T-helper 22 cell (primary cell): Measurements from ENCODE around the gene SIKE1.
"Not testable (repeated sequence)": the region's sequence is repeated elsewhere in the genome, so short reads cannot be mapped to it uniquely, and the experiment has no call there.

Experiments
- DNase-seq: peaks from one replicate; pipeline ENCODE4 v3.0.0-alpha.2; 2020; ENCODE audit warnings: low read depth

The SIKE1 gene

DNA sequence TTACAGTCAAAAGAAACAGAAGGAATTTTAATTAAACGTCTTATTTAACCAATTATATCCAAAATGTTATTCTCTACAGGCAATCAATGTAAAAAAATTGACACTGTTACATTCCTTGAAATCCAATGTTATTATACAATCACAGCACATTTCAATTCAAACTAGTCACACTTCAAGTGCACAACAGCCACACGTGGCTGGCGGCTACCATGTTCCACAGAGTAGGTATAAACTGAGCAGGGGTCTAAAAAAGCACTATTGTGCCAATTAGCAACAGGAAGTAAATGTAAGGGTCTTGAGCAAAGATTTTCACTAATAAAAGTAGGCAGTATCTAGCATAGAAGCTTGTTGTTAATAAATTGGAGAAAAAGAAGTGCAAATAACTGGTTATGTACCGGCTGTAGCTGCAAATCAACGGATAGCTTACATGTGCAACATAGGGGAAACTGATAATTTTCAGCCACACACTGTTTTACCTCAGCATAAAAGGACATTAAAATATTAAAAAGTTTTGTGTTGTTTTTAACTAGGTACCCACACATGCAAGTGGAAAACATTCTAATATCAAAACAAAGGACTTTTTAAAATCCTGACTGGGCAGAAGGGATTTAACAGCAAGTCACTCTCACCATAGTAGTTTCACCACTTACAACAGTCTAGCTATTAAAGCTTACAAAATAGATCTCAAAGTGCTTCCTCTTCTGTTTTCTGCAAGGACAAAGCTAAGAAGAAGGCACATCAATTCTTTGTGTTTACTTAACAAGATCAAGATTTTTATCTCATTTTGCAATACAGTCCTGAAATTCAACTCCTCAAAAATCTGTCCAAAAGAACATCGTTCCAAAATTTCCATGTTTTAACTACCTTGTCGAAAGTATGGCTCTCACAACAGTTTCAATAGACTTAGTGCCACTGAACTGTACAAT lies 25.2 kb downstream of the SIKE1 start:
- DNase-seq: no peak

DNA sequence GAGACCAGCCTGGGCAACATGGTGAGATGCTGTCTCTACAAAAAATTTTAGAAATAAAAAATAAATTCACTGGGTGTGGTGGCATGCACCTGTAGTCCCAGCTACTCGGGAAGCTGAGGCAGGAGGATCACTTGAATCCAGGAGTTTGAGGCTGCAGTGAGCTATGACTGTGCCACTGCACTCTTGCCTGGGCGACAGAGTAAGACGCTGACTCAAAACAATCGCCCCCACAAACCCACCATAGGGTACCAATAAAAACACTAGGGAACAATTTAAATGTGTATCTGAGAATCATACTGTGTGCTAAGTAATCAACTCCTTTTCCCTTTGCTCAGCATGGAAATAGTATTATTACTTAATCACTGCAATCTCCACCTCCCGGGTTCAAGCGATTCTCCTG lies 26.8 kb downstream of the SIKE1 start:
- DNase-seq: not testable (repeated sequence)

DNA sequence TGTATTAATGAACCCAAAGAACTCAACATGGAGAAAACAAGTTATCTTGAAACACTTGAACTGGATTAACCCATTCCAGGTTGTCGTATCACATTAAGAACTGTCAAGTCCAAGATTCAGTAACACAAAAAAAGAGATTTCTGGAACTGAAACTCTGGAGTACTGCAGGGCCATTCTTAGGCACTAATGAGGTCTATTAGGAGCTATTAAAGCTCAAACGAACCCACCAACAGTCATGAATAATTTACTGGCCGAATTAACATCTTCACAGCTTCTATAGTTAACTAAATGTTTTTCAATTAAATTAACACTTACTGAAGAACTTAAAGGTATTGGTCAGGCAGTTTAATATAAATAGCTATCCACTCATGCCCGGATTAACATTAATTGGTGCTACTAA lies 27.3 kb downstream of the SIKE1 start:
- DNase-seq: no peak

DNA sequence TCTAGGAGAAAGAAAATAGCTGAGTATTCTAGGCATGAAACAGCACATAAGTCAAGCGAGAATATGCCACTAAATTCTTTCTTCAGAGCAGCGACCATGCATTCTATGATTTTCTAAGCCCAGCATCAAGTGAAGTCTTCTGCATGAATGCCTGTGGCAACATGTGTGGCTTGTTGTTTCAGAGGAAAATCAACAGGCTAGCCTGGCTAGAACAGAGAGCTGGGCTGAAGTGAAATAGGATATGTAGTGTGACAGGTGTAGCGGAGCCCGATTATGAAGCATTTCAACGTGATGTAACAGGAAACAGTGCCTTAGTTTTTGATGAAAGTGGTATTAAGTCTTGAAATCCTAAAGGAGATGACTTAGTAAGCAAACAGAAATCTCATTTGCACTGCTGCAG lies 29.7 kb downstream of the SIKE1 start:
- no peak for DNase-seq

DNA sequence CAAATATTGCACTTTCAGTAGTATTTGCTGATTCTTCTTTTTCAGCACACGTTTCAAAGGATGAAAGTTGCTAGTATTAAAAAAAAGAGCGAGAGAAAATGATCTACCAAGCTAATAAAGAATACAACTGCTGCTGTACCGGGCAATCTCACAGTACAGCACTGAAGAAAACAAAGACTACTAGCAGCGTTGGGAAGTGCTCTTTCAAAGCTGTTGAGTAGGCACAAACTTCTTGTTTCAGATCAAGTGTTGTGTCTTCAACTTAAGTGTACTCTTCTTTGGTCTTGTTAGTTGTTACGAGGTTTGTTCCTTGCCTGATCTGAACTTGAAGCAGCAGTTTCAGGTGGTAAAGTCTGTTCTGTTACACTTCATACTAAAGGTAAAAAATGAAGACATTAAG lies 30.6 kb downstream of the SIKE1 start:
- no peak for DNase-seq

DNA sequence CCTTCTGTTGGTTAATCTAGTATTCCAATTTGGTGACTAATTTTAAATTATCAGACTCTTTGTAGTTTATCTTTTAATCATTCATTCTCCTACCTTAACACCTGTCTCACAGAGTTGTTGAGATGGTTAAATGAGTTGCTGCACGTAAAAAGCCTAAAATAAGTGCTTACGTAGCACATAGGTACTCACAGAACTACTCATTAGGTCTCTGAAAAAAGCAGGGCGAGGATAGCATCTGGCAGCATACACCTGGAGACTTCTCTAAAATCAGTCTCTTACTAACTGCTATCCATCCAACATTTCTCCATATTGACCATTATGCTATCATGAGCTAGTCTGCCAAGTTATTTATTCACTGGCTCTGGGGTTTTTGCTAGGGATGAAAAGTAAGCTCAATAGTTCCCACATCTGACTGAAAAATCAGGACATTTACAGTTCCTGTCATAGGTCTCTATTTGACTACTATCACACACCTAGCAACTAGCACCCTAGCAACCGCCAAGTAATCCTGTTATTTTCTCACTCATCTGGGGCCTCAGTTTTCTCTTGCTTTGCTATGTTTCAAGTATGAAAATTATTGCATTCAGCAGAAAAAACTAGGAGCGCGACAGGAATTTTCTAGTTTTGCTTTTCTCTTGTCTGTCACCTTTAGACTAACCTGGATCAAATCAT lies 33.9 kb downstream of the SIKE1 start:
- no peak for DNase-seq

DNA sequence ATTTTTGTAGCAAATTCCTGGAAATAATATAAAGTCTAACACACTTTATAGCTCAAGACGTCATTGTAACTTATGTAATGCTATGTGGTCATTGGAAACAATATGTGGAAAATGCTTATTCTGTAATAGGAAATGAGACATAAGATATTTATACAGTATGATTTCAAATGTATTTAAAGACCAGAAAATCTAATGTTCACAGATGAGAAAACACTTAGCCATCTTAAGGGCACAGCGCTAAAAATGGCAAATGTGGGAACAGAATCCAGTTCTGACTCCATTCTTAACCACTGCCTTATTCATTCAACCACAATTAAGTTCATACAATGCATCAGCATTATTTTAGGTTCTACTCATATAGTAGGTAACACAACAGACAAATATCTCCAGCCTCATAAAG lies 35.2 kb downstream of the SIKE1 start:
- no peak for DNase-seq

DNA sequence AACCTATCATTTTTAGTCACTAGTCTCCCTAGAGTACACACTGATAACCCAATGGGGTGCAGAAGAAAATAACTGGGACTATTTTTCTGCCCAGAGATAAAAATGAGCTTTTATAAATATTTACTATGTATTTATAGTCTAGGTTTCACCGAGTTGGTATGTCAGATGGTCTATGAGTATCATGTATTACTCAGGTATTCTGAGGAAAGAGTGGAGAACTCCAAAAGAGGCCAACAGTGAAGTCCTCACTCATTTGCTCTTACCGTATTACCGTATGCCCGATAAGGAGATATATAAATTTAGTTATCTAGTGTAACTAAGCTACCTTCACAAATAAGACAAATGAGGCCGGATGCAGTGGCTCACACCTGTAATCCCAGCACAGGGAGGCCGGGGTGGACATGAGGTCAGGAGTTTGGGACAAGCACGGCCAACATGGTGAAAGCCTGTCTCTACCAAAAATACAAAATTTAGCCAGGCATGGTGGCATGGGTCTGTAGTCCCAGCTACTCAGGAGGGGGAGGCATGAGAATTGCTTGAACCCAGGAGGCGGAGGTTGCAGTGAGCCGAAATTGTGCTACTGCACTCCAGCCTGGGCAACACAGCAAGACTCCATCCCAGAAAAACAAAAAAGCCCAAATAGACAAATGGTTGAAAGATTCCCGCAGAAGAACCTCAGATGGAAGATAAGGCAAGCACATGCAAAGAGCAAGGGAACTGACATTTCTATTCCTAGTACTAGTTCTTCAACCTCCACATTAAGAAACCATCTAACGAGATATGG lies 38.3 kb downstream of the SIKE1 start:
- no peak for DNase-seq

DNA sequence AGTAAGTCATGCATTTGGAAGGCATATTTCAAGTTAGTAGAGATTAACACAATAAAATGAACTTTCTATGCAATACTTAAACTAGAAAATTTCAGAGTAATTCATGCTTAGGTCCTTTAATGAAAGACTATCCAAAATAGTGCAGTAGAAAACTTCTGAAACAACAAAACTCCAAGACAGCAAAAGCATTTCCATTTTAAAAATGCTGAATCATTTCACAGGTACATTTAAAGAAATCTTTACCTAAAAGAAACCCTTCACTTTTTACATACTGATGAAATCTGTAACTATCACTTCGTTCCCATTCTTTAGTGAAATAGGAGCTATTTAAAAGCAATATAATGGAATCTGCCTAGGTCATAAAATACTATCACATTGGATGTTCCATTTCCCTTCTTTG lies 40.2 kb downstream of the SIKE1 start:
- DNase-seq: no peak

DNA sequence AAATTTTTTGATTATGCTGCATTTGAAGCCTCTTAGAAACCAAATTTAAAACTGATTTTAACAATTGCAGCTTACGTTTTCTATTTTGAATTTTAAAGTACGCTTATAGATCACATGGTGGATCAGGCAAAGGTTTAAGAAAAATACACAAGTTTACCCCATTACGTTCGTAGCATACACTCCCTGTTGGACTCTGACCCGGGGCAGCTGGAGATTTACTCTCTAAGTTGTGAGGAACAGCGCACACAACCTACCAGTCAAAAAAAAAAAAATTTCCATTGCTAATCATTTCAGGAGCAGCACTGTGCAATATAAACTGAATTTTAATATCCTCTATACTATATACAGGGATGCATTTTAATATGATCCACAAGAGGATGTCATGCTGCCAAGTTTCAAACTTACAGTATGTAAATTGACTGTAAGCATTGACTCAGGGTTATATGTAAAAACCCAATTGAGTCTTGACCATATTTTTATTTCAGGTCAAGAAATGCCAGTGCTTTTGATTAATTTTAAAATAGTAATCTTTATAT lies 43.1 kb downstream of the SIKE1 start:
- DNase-seq: no peak

DNA sequence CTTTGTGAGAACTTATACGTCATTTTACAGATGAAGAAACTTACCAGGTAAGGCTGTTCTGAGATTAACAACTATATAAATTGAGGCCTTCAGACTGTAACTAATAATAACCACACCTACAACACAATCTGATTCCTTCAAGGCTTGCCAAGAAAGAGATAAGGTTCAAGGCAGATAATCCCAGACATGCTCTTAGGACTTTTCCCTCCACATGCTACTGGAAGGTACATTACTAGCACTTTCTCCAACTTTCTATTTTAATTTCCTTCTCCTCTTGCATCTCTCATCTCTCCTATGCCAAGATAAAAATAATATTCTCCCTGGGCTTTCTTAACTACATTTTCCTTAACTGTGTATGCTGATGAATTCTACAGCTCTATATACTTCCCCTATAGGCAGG lies 45.0 kb downstream of the SIKE1 start:
- no peak for DNase-seq

DNA sequence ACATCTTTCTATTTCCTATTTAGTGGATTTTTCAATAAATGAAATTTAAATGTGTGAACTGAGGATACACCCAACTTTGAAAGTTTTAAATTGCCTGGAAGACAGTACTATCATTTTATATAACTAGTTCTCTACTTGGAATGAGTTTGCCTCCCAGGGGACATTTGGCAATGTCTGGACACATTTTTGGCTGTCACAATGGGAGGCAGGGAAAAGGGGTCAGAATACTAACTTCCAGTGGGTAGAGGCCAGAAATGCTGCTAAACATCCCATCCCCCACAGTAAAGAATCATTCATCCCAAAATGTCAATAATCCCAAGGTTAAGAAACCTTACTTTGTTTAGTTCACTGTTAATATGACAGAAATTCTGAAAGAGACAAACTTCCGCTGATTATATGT lies 50.7 kb downstream of the SIKE1 start:
- DNase-seq: no peak

DNA sequence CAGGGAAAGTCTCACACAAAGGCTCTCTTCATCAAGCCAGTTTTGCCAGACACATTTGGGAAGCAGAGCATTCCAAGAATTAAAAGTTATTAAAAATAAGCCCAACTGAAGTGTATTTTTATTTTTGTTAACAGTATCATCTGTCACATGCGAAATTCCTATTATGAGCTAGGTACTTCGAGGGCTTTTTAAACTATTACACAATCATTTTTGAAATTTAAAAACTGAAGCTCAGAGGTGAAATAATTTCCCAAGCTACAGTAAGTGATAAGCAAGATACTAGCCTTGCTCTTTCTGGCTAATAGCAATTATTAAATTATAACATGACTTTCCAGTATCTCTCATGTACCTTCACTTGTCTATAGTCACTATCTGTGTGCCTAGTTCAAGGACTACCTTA lies 51.9 kb downstream of the SIKE1 start:
- DNase-seq: no peak

DNA sequence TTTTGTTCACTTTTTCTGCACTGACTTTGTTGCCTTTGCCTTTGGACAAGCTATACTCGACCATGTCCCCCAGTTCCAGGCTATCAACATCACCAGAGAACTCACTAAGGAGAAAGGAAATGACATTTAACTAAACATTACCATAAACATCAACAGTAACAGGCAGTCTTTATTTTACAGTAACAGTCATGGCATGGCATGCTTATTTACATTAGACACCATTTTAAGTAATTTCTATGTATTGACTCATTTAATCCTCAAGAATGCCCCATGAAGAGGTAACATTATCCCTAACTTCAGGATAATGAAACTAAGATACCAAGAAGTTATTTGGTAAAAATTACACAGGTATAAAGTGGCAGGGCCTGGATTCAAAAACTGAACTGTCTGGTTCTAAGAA lies 55.3 kb downstream of the SIKE1 start:
- no peak for DNase-seq

DNA sequence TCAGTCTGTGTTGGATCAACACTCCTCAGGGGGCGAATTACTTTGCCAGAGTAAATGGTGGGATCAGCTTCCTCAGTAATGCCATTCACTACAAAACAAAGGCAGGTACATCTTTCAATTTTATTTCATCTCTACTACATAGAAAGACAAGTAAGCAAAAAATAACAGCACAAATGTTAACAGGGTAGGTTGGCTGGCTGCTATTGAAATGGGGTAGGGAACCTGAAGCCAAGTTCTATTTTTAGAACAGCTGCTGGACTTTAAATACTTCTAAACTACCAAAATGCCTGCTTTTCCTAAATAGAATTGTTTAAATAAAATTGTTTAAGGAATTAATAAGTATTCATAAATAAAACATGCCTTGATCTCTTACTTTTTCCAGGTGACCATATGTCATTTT lies 56.6 kb downstream of the SIKE1 start:
- no peak for DNase-seq

DNA sequence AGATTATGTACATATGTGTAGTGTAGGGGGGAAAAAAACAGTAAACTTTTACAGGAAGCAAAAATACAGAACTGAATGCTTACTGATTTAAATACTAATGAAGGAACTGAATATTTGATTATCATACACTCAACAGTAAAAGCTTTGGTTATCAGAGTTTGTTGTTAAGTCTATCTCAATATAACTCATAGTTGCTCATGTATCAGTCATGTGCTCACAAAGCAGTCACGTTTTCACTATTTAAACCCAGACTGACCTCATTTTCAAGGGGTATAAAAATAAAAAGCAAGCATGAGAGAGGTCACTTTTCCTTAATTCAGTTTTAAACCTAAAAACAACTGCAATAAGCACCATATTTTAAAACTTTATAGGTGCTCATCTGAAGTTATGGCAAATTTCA lies 57.0 kb downstream of the SIKE1 start:
- no peak for DNase-seq

DNA sequence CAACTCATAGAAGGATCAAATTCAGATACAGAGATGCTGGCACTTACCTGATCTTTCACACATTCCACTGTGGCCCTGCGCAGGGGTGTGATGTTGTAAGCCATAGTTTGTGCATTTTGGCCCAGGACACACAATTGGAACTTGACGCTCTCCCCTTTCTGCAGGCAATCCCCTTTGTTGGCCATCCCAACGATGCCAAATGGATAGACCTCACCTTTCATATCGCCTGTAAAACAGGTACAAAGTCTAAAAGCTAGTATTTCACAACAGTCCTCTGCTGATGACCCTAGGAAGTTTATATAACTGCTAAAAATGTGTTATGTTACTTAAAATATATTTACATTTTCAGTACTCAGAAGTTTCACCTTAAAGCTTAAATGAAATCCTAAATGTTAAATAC lies 60.0 kb downstream of the SIKE1 start:
- no peak for DNase-seq
